H1 (cell line): ENCODE results near the gene FPGS. TPM values are rescaled to one million over a fixed set of nuclear protein-coding genes. Genes with fewer than 3 reads are reported as not detected.

Experiments used
- ASH2L ChIP-seq: fragments of 200-600, 300-600 bp; sonication (generic); IDR thresholded peaks from one replicate; pipeline ENCODE4 v1.7.1; 2017; ENCODE audit warnings: low read length
- BACH1 ChIP-seq: IDR thresholded peaks from 2 replicates; pipeline ENCODE4 v1.6.1; 2012; ENCODE audit warnings: low read length, improper control_type of control experiment
- BCL11A ChIP-seq, 2 experiments: IDR thresholded peaks; one replicate each; pipeline ENCODE4 v1.6.1; 2011; ENCODE audit warnings: low read depth in 2 of 2, low read length in 2 of 2, mild to moderate bottlenecking in 2 of 2
- BRCA1 ChIP-seq: IDR thresholded peaks from 2 replicates; pipeline ENCODE4 v1.6.1; 2012; ENCODE audit warnings: low read depth, low read length, improper control_type of control experiment
- CBX5 ChIP-seq: fragments of 300-800, 300-1000 bp; sonication (generic); IDR thresholded peaks from 2 replicates; pipeline ENCODE4 v1.7.1; 2016; ENCODE audit warnings: antibody characterized with exemption, low read length, low read depth
- CHD2 ChIP-seq: IDR thresholded peaks from 2 replicates; pipeline ENCODE4 v1.6.1; 2012; ENCODE audit warnings: low read length, improper control_type of control experiment
- CREB1 ChIP-seq: IDR thresholded peaks from 2 replicates; pipeline ENCODE4 v1.6.1; 2012; ENCODE audit warnings: inconsistent platforms
- CTBP2 ChIP-seq: IDR thresholded peaks from 2 replicates; pipeline ENCODE4 v1.7.0; 2011; ENCODE audit warnings: borderline replicate concordance, mild to moderate bottlenecking, moderate library complexity, mixed read lengths, low read length; ENCODE audit not compliant: insufficient read depth, insufficient read length
- EGR1 ChIP-seq: IDR thresholded peaks from 2 replicates; pipeline ENCODE4 v1.6.1; 2011; ENCODE audit warnings: low read depth, low read length, borderline replicate concordance
- EZH2 ChIP-seq: fragments of 200-600 bp; sonication (generic); IDR thresholded peaks from 2 replicates; pipeline ENCODE4 v1.7.1; 2012; ENCODE audit warnings: low read depth, mild to moderate bottlenecking, moderate library complexity, low read length, inconsistent platforms; ENCODE audit not compliant: severe bottlenecking
- HDAC6 ChIP-seq: IDR thresholded peaks from one replicate; pipeline ENCODE4 v1.7.1; 2012; ENCODE audit warnings: low read depth, mild to moderate bottlenecking, inconsistent platforms, low read length, moderate library complexity
- KDM4A ChIP-seq: IDR thresholded peaks from one replicate; pipeline ENCODE4 v1.7.1; 2012; ENCODE audit warnings: low read depth, mild to moderate bottlenecking, moderate library complexity, low read length, inconsistent platforms; ENCODE audit not compliant: severe bottlenecking
- KDM5A ChIP-seq: fragments of 200-600 bp; IDR thresholded peaks from 2 replicates; pipeline ENCODE4 v1.7.1; 2012; ENCODE audit warnings: mild to moderate bottlenecking, low read length, inconsistent platforms, mixed read lengths
- MAFK ChIP-seq: IDR thresholded peaks from 2 replicates; pipeline ENCODE4 v1.6.1; 2012; ENCODE audit warnings: low read depth, mild to moderate bottlenecking, improper control_type of control experiment, low read length
- NRF1 ChIP-seq: IDR thresholded peaks from 2 replicates; pipeline ENCODE4 v1.6.1; 2011; ENCODE audit warnings: mild to moderate bottlenecking, low read depth, low read length, improper control_type of control experiment
- POLR2A ChIP-seq, 2 experiments: IDR thresholded peaks; 1 replicate in 1 of 2; 2 replicates in 1 of 2; pipeline ENCODE4 v1.6.1; 2011; ENCODE audit warnings: low read depth in 2 of 2, low read length in 2 of 2, mild to moderate bottlenecking in 2 of 2; ENCODE audit errors: control extremely low read depth in 1 of 2
- POLR2AphosphoS5 ChIP-seq: IDR thresholded peaks from 2 replicates; pipeline ENCODE4 v1.6.1; 2011; ENCODE audit warnings: low read depth, low read length
- POU5F1 ChIP-seq: IDR thresholded peaks from 2 replicates; pipeline ENCODE4 v1.6.1; 2011; ENCODE audit warnings: low read depth, mild to moderate bottlenecking, low read length, moderate library complexity
- RFX5 ChIP-seq: IDR thresholded peaks from 2 replicates; pipeline ENCODE4 v1.6.1; 2011; ENCODE audit warnings: low read depth, low read length, improper control_type of control experiment, borderline replicate concordance
- SP4 ChIP-seq: IDR thresholded peaks from 2 replicates; pipeline ENCODE4 v1.6.1; 2012; ENCODE audit warnings: low read length, inconsistent platforms
- TAF1 ChIP-seq: IDR thresholded peaks from 2 replicates; pipeline ENCODE4 v1.6.1; 2011; ENCODE audit warnings: mild to moderate bottlenecking, low read depth, low read length
- TBP ChIP-seq: IDR thresholded peaks from 2 replicates; pipeline ENCODE4 v1.6.1; 2011; ENCODE audit warnings: low read depth, low read length, improper control_type of control experiment
- TEAD4 ChIP-seq: IDR thresholded peaks from 2 replicates; pipeline ENCODE4 v1.6.1; 2012; ENCODE audit warnings: low read depth, low read length, inconsistent platforms, mixed read lengths
- ZNF274 ChIP-seq: IDR thresholded peaks from 2 replicates; pipeline ENCODE4 v1.7.0; 2012; ENCODE audit warnings: low read length, borderline replicate concordance; ENCODE audit errors: extremely low read depth
- polyA plus RNA-seq, 7 experiments: library from polyadenylated mRNA; depleted of rRNA in 3 of 7; stranded (reverse) in 5 of 7; unstranded in 2 of 7; fragments of >200 nt in 5 of 7; fragments of 200-250 nt in 2 of 7; gene quantifications; 1 replicate in 5 of 7; 2 replicates in 1 of 7; 4 replicates in 1 of 7; pipeline versions ENCODE4 v1.2.1 to v1.2.3, GENCODE V29; 2011 to 2013; ENCODE audit warnings: missing spikeins in 2 of 7, mixed read lengths in 2 of 7
- total RNA-seq: library from RNA; stranded (reverse); fragmentation: NEBNext Ultra II Directional; extraction: Animal tissue kit (Norgen Biotek cat#: 25700); gene quantifications from 2 replicates; pipeline ENCODE4 v1.2.1, GENCODE V29; 2021
- TF ChIP-seq, protein P1 (sequence below): IDR thresholded peaks from 2 replicates; pipeline ENCODE4 v1.6.1; 2011; ENCODE audit warnings: low read length, improper control_type of control experiment

Gene FPGS
- total and polyA plus RNA-seq, 2 of the 8 experiments (the other 6 are each of a cell fraction or from before 2014, with no cell fraction given), result 62.4 to 83.0 TPM

GRCh38 chr9:127754099-127755060, 48.3 kb upstream of the FPGS start (continued):
- TF ChIP-seq BACH1 (no peak), CHD2 (no peak), CREB1 (peak; percentile 7; the same call in 1 of the 2 replicates), KDM4A (peak; percentile 94), POLR2A (IDR thresholded peaks at IDR 0.05; ENCODE audit: control extremely low read depth in 1 of 2, low read depth in 2 of 2, low read length in 2 of 2) (peak in 1 of 2 experiments; percentile 29; a peak in 1 of 3 replicates), TBP (no peak), POU5F1 (no peak), EGR1 (0 out of 2 replicates have a peak, but pooled peaks have one; percentile 16), NRF1 (no peak), HDAC6 (no peak), EZH2 (no peak), RFX5 (no peak), TAF1 (no peak), MAFK (no peak), ZNF274 (no peak), CTBP2 (peak; percentile 87), SP4 (0 out of 2 replicates have a peak, but pooled peaks have one; percentile 30), POLR2AphosphoS5 (no peak), BCL11A (IDR thresholded peaks at IDR 0.05; ENCODE audit: low read depth in 2 of 2, low read length in 2 of 2) (no peak), TEAD4 (no peak), BRCA1 (no peak), KDM5A (no peak), CBX5 (no peak), ASH2L (peak; percentile 70)
- TF ChIP-seq, protein P1, sequence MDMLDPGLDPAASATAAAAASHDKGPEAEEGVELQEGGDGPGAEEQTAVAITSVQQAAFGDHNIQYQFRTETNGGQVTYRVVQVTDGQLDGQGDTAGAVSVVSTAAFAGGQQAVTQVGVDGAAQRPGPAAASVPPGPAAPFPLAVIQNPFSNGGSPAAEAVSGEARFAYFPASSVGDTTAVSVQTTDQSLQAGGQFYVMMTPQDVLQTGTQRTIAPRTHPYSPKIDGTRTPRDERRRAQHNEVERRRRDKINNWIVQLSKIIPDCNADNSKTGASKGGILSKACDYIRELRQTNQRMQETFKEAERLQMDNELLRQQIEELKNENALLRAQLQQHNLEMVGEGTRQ, result no peak
